Uterus (tissue), 4 donors: ENCODE measurements around the gene AHR. TPM values are rescaled to one million over a fixed set of nuclear protein-coding genes. Genes with fewer than 3 reads are reported as not detected.
"Not testable (repeated sequence)": the region's sequence is repeated elsewhere in the genome, so short reads cannot be mapped to it uniquely, and the experiment has no call there.

Source experiments
- DNase-seq, 2 donors: peaks; one replicate each; pipeline ENCODE4 v3.0.0-alpha.2; 2019 to 2020
- H3K27ac ChIP-seq, 2 donors: fragments of 200-600 bp; sonication (generic); 1 replicate in 1 of 2; 2 replicates in 1 of 2; pipeline ENCODE4 v1.5.1; 2016 to 2018
- H3K27me3 ChIP-seq, 2 donors: fragments of 200-600 bp; sonication (generic); one replicate each; pipeline ENCODE4 v1.5.1; 2018 to 2019; ENCODE audit warnings: control low read depth in 1 of 2
- H3K36me3 ChIP-seq, 2 donors: fragments of 200-600 bp; sonication (generic); one replicate each; pipeline ENCODE4 v1.5.1; 2019; ENCODE audit warnings: control low read depth in 1 of 2
- H3K4me1 ChIP-seq, 2 donors: fragments of 200-600 bp; sonication (generic); one replicate each; pipeline ENCODE4 v1.5.1; 2018 to 2019; ENCODE audit warnings: control low read depth in 1 of 2
- H3K4me3 ChIP-seq, 2 donors: fragments of 200-600 bp; sonication (generic); 1 replicate in 1 of 2; 2 replicates in 1 of 2; pipeline ENCODE4 v1.5.1; 2018 to 2019; ENCODE audit warnings: mild to moderate bottlenecking in 1 of 2
- H3K9me3 ChIP-seq, 2 donors: fragments of 200-600 bp; sonication (generic); one replicate each; pipeline ENCODE4 v1.5.1; 2019; ENCODE audit warnings: control low read depth in 1 of 2
- POLR2A ChIP-seq, 2 donors: fragments of 450-650 bp; IDR thresholded peaks; one replicate each; pipeline ENCODE4 v1.6.1; 2016; ENCODE audit warnings: antibody characterized with exemption in 2 of 2, mild to moderate bottlenecking in 1 of 2, moderate library complexity in 1 of 2
- intact Hi-C: fragments of 100-400 bp; cut with DNase I; formaldehyde crosslinking; loops from one replicate; pipeline ENCODE4 v1.15.1; 2023; ENCODE audit warnings: low total_unique reads
- total RNA-seq, 4 donors: library from RNA; depleted of rRNA in 3 of 4; stranded (reverse); fragments of >200 nt in 3 of 4; gene quantifications; one replicate each; pipeline versions ENCODE4 v1.1.0 to v1.2.4, GENCODE V29; 2014 to 2023
- TF ChIP-seq, protein P1 (sequence below), 4 experiments: fragments of 200-600 bp in 2 of 4; fragments of 450-650 bp in 2 of 4; sonication (generic) in 2 of 4; IDR thresholded peaks; one replicate each; pipeline ENCODE4 v1.5.1; 2016 to 2019; ENCODE audit warnings: antibody characterized with exemption in 4 of 4, mild to moderate bottlenecking in 2 of 4, moderate library complexity in 1 of 4
- donor health status: DM: yes; HTN: yes; CAD: no.

AHR gene
- total RNA-seq, 4 donors from 2014 or later, result 43.7 to 160 (median 91.5) TPM

DNA sequence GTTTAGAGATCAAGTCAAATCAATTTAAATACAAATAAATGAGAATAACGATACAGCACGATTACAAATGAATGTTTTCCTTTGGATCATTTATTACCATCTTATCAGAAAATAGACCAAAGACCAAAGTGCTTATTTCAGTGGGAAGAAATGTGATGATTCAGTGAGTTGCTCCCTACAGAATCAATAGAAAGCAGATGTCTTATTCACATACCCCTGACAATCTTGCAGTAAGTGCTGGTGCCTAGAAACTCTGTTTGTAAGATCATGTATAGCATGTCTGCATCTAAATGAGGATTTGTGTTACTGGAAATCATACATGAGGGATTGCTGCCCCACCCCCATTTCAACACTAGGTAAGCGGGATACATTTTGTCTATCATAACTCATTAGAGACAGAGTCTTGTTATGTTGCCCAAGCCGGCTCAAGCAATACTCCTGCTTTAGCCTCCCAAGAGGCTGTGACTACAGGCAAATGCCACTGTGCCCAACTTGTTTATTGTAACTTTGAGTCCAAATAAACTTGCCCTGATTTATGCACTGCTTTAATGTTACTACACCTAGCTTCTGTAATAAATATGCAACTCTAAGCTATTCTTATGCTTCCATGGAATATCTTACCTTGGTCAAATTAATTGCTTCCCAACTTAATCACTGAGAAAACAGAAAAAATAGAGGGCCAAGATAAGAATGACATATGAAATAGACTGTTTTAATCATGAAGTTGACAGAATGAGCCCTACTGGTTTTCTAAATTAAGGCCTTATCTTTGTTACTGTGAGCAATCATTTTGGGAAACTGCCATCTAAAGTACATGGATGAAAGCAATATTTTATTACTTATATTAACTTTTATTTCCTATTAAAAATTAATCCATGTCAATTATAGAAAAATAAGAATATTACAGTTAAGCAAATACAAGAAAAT is 82.5 kb downstream of the AHR start:
- TF ChIP-seq, protein P1, sequence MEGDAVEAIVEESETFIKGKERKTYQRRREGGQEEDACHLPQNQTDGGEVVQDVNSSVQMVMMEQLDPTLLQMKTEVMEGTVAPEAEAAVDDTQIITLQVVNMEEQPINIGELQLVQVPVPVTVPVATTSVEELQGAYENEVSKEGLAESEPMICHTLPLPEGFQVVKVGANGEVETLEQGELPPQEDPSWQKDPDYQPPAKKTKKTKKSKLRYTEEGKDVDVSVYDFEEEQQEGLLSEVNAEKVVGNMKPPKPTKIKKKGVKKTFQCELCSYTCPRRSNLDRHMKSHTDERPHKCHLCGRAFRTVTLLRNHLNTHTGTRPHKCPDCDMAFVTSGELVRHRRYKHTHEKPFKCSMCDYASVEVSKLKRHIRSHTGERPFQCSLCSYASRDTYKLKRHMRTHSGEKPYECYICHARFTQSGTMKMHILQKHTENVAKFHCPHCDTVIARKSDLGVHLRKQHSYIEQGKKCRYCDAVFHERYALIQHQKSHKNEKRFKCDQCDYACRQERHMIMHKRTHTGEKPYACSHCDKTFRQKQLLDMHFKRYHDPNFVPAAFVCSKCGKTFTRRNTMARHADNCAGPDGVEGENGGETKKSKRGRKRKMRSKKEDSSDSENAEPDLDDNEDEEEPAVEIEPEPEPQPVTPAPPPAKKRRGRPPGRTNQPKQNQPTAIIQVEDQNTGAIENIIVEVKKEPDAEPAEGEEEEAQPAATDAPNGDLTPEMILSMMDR (IDR thresholded peaks at IDR 0.05), result no peak
- no peak for TF ChIP-seq POLR2A (IDR thresholded peaks at IDR 0.05)
- intact Hi-C loops, result no loop called here
- DNase-seq, result no peak

DNA sequence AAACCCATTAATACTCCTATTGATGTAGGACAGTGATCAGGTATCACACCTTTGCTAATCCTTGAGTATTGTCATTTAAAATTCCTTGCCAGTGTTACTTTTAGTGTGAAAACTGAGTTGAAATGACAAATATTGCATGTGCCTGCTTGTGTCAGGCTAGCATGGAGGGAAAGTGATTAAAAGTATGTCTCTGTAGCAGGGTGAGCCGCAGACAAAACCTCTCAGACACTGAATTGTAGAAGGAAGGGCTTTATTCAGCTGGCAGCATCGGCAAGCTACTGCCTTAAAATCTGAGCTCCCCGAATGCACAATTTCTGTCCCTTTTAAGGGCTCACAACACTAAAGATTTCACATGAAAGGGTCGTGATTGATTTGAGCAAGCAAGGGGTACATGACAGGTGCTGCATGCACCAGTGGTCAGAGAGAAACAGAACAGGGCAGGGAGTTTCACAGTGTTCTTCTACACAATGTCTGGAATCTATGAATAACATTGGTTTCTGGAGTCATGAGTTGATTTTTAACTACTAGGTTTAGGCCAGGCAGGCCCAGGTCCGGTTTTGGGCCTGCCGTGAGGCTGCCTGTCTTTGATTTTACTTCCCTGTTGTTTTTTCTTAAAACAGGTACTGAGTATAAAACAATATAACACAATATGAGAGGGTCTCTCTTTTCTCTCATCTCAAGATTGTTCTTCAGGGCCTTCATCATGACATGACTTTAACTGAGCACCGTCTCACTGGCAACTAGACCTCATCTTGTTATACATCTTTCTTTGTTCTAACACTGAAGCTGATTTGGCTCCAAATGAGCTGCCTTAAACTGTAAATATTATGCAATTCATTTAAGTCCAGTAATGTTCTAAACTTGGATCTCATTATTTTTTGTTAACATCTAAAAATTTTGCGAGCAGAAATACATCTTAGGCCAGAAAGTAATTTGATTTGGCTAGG is 84.2 kb downstream of the AHR start:
- H3K4me3 ChIP-seq, DNase-seq, H3K4me1 ChIP-seq, H3K9me3 ChIP-seq, H3K27me3 ChIP-seq, intact Hi-C loops, H3K36me3 ChIP-seq, H3K27ac ChIP-seq: not testable (repeated sequence)

More for the DNA sequence above, 82.5 kb downstream of the AHR start:
- no peaks in the 10 kb centered on the region for H3K9me3 ChIP-seq
- no peak overlapping the region for H3K4me3 ChIP-seq
- H3K36me3 ChIP-seq, result no peaks in the 10 kb centered on the region
- no peak overlapping the region for H3K27ac ChIP-seq
- no peaks in the 10 kb centered on the region for H3K4me1 ChIP-seq
- H3K27me3 ChIP-seq, result no peaks in the 10 kb centered on the region

DNA sequence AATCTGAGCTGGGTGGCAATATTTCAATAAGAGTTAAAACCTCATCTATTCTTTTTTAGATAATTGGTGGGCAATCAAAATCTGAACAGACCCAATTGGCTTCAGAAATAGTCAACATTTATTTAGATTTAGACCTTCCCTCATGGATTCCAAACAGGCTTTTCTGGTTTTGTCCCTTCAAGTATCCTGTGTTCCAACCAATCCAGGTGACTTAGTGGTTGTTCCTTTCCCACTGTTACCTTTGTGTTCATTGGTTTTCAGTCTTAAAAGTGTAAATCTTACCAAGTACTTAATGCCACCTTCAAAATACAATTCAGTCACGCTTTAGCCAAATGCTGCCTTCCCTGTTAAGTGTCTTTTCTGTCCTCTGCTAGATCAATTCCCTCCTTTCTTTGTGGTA is 85.9 kb downstream of the AHR start:
- Histone ChIP-seq H3K4me3 (no peak overlapping the region), H3K27me3 (no peaks in the 10 kb centered on the region), H3K4me1 (no peaks in the 10 kb centered on the region), H3K36me3 (no peaks in the 10 kb centered on the region), H3K9me3 (no peaks in the 10 kb centered on the region), H3K27ac (no peak overlapping the region)
- intact Hi-C loops, result no loop called here
- DNase-seq, result no peak
- TF ChIP-seq, protein P1 (IDR thresholded peaks at IDR 0.05), result no peak
- no peak for TF ChIP-seq POLR2A (IDR thresholded peaks at IDR 0.05)

DNA sequence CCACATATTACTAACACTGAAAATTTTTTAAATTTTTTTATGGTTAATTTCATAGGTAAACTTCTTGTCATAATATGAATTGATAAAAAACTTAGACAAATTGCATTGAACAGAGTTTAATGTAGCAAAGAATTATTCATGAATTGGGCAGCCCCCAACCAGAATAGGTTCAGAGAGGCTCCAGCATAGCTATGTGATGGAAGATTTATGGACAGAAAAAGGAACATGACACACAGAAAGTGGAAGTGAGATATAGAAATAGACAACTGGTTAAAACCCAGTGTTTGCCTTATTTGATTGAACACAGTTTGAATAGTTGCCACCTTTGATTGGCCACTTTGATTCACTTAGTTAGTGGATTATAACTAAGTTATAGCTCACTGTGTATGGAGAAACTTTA is 87.2 kb downstream of the AHR start:
- Histone ChIP-seq H3K27ac (no peak overlapping the region), H3K4me1 (no peaks in the 10 kb centered on the region), H3K4me3 (no peak overlapping the region), H3K9me3 (no peaks in the 10 kb centered on the region), H3K27me3 (no peaks in the 10 kb centered on the region), H3K36me3 (no peaks in the 10 kb centered on the region)
- TF ChIP-seq POLR2A (IDR thresholded peaks at IDR 0.05), result no peak
- TF ChIP-seq, protein P1 (IDR thresholded peaks at IDR 0.05), result no peak
- no peak for DNase-seq
- intact Hi-C loops, result no loop called here

DNA sequence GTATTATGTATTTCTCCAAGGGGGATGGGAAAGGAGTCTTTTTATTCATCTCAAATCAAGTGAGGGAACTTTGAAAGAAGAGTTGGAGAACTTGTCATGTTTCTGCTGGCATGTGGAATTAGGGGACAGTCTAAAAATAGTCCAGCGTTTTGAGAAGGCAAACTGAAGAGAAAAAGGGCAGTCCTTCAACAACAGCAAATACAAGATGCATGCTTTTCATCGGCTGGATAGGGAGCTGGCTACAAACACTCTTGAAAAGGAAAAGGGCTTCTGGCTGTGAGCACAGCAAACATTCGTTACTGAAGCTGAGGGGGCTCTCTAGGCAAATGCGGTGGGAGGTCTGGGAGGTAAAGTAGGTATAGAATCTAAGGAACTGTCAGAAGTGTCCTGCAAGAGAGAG is 91.9 kb downstream of the AHR start:
- no peaks in the 10 kb centered on the region for H3K36me3 ChIP-seq
- TF ChIP-seq POLR2A (IDR thresholded peaks at IDR 0.05), result no peak
- TF ChIP-seq, protein P1 (IDR thresholded peaks at IDR 0.05), result no peak
- intact Hi-C loops, result no loop called here
- no peaks in the 10 kb centered on the region for H3K9me3 ChIP-seq
- H3K4me1 ChIP-seq, result no peaks in the 10 kb centered on the region
- H3K27ac ChIP-seq, result no peak overlapping the region
- no peak overlapping the region for H3K4me3 ChIP-seq
- no peak for DNase-seq
- no peaks in the 10 kb centered on the region for H3K27me3 ChIP-seq
